HG03139 (cell line): ENCODE data around the gene LRFN2.

Source experiments
- ATAC-seq: cut with Tn5 transposase; IDR thresholded peaks from one replicate; pipeline ENCODE4 v1.9.1; 2021; ENCODE audit not compliant: unreplicated experiment

Gene LRFN2

GRCh38 chr6:40587240-40588069, at the start of gene LRFN2:
LRFN2 (minus strand) TSS chr6:40587364.
- ATAC-seq, result peak; percentile 78

- no peak for ATAC-seq
Observed at GRCh38 chr6:40634429-40634828, 47.3 kb upstream of the LRFN2 start.

GRCh38 chr6:40631744-40632143, 44.6 kb upstream of the LRFN2 start:
- no peak for ATAC-seq

- ATAC-seq, result no peak
Observed at GRCh38 chr6:40630488-40630887, 43.3 kb upstream of the LRFN2 start.

- no peak for ATAC-seq
Observed at GRCh38 chr6:40630051-40630450, 42.9 kb upstream of the LRFN2 start.

- no peak for ATAC-seq
Observed at GRCh38 chr6:40629463-40629862, 42.3 kb upstream of the LRFN2 start.

GRCh38 chr6:40627316-40627715, 40.2 kb upstream of the LRFN2 start:
- no peak for ATAC-seq

GRCh38 chr6:40626886-40627285, 39.7 kb upstream of the LRFN2 start:
- no peak for ATAC-seq

- no peak for ATAC-seq
Observed at GRCh38 chr6:40623932-40624331, 36.8 kb upstream of the LRFN2 start.

- ATAC-seq, result no peak
Observed at GRCh38 chr6:40623178-40623577, 36.0 kb upstream of the LRFN2 start.

GRCh38 chr6:40620574-40621240, 33.5 kb upstream of the LRFN2 start:
- no peak for ATAC-seq

- ATAC-seq, result no peak
Observed at GRCh38 chr6:40614671-40615070, 27.5 kb upstream of the LRFN2 start.

- ATAC-seq, result no peak
Observed at GRCh38 chr6:40611912-40612311, 24.7 kb upstream of the LRFN2 start.

- no peak for ATAC-seq
Observed at GRCh38 chr6:40611434-40611833, 24.3 kb upstream of the LRFN2 start.

- ATAC-seq, result no peak
Observed at GRCh38 chr6:40610229-40610628, 23.1 kb upstream of the LRFN2 start.

- no peak for ATAC-seq
Observed at GRCh38 chr6:40606981-40607380, 19.8 kb upstream of the LRFN2 start.

- no peak for ATAC-seq
Observed at GRCh38 chr6:40606526-40606925, 19.4 kb upstream of the LRFN2 start.

- no peak for ATAC-seq
Observed at GRCh38 chr6:40604082-40604481, 16.9 kb upstream of the LRFN2 start.

GRCh38 chr6:40599555-40599954, 12.4 kb upstream of the LRFN2 start:
- ATAC-seq, result no peak

- ATAC-seq, result no peak
Observed at GRCh38 chr6:40598516-40598915, 11.4 kb upstream of the LRFN2 start.

GRCh38 chr6:40597301-40597700, 10.1 kb upstream of the LRFN2 start:
- ATAC-seq, result no peak

- no peak for ATAC-seq
Observed at GRCh38 chr6:40588480-40588879, 1.3 kb upstream of the LRFN2 start.

GRCh38 chr6:40588070-40588384, 863 bp upstream of the LRFN2 start:
- ATAC-seq, result no peak
